ENCODE results near the gene KRT8. TPM values are rescaled to one million over a fixed set of nuclear protein-coding genes. Genes with fewer than 3 reads are reported as not detected.

The KRT8 gene
- total RNA-seq, 2 experiments from 2014 or later, result 0.16 to 0.89 TPM

DNA sequence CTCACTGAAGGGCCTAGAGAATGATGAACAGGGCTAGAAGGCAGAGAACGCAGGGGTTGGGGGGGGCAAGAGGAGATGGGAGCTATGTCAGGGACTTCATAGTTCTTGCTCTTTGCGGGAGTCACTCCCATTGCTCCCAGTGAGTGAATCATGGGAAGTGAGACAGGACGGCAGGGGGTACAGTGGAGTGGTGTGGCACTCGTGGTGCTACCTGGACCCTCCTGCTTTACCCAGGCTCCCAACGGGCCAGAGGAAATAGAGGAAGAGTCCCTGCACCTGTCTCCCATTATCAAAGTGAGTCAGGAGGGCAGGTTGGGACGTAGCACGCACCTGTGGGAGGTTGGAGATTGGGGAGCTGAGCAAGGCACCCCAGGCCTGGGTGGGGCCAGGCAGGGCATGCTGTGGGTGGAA is 1.3 kb upstream of the KRT8 start:
- no peak for DNase-seq (ENCODE audit: low spot score)
- no peaks in the 10 kb centered on the region for H3K9me3 ChIP-seq (ENCODE audit: low read length)
- intact Hi-C loops (cut with micrococcal nuclease; ENCODE audit: unreplicated experiment), result loop anchor here (10.0 kb wide), 1 partner anchor 941 kb away; no protein-coding TSS in a partner anchor
- no peaks in the 10 kb centered on the region for H4K20me1 ChIP-seq (ENCODE audit: insufficient read depth, low read length)
- no peak overlapping the region for H3K27ac ChIP-seq (ENCODE audit: low read depth, low read length, poor library complexity, severe bottlenecking)
- peaks cover 28% of the 10 kb centered on the region for H3K4me1 ChIP-seq (ENCODE audit: insufficient read depth, low read length, poor library complexity, severe bottlenecking)
- H3K36me3 ChIP-seq (ENCODE audit: insufficient read depth, low read length), result no peaks in the 10 kb centered on the region
- no peak overlapping the region for H2AFZ ChIP-seq (ENCODE audit: low read length)
- ChIA-PET CTCF (ENCODE audit: unreplicated experiment) (no interaction called here), POLR2A (no interaction called here)
- no peak for TF ChIP-seq CTCF (conservative IDR thresholded peaks at IDR 0.05; ENCODE audit: low read length)
- TF ChIP-seq EZH2phosphoT487 (IDR thresholded peaks at IDR 0.05; ENCODE audit: borderline replicate concordance, low read depth, low read length), result no peak
- H3K9me2 ChIP-seq (ENCODE audit: insufficient read depth, low read length), result no peaks in the 10 kb centered on the region
- H3K4me3 ChIP-seq (ENCODE audit: low read depth, low read length, poor library complexity, severe bottlenecking), result no peak overlapping the region
- H3K4me2 ChIP-seq (ENCODE audit: low read length), result no peak overlapping the region
- BruUV-seq (replicated peaks), result no TSS peak
- H3K79me2 ChIP-seq (ENCODE audit: insufficient read depth, low read depth, low read length), result no peaks in the 10 kb centered on the region

- no peak overlapping the region for H3K4me2 ChIP-seq (ENCODE audit: low read length)
- no peaks in the 10 kb centered on the region for H3K9me2 ChIP-seq (ENCODE audit: insufficient read depth, low read length)
- H3K27ac ChIP-seq (ENCODE audit: low read depth, low read length, poor library complexity, severe bottlenecking), result no peak overlapping the region
- H3K79me2 ChIP-seq (ENCODE audit: insufficient read depth, low read depth, low read length), result no peaks in the 10 kb centered on the region
- no TSS peak for BruUV-seq (replicated peaks)
- no peak for DNase-seq (ENCODE audit: low spot score)
- CTCF ChIA-PET (ENCODE audit: unreplicated experiment), result no interaction called here
- H3K36me3 ChIP-seq (ENCODE audit: insufficient read depth, low read length), result no peaks in the 10 kb centered on the region
- H2AFZ ChIP-seq (ENCODE audit: low read length), result no peak overlapping the region
- H3K4me3 ChIP-seq (ENCODE audit: low read depth, low read length, poor library complexity, severe bottlenecking), result no peak overlapping the region
- intact Hi-C loops (cut with micrococcal nuclease; ENCODE audit: unreplicated experiment), result loop anchor here (10.0 kb wide), 1 partner anchor 939 kb away; no protein-coding TSS in a partner anchor
- POLR2A ChIA-PET, result no interaction called here
- H3K9me3 ChIP-seq (ENCODE audit: low read length), result no peaks in the 10 kb centered on the region
- H3K4me1 ChIP-seq (ENCODE audit: insufficient read depth, low read length, poor library complexity, severe bottlenecking), result peaks cover 10% of the 10 kb centered on the region
- TF ChIP-seq EZH2phosphoT487 (IDR thresholded peaks at IDR 0.05; ENCODE audit: borderline replicate concordance, low read depth, low read length), result no peak
- no peak for TF ChIP-seq CTCF (conservative IDR thresholded peaks at IDR 0.05; ENCODE audit: low read length)
- no peaks in the 10 kb centered on the region for H4K20me1 ChIP-seq (ENCODE audit: insufficient read depth, low read length)
These were observed 894 bp downstream of the KRT8 start for GRCh38 chr12:52903855-52904508.

- no peak overlapping the region for H3K27ac ChIP-seq (ENCODE audit: low read depth, low read length, poor library complexity, severe bottlenecking)
- POLR2A ChIA-PET, result no interaction called here
- H3K9me2 ChIP-seq (ENCODE audit: insufficient read depth, low read length), result no peaks in the 10 kb centered on the region
- intact Hi-C loops (cut with micrococcal nuclease; ENCODE audit: unreplicated experiment), result loop anchor here (10.0 kb wide), 1 partner anchor 939 kb away; no protein-coding TSS in a partner anchor
- BruUV-seq (replicated peaks), result no TSS peak
- H3K36me3 ChIP-seq (ENCODE audit: insufficient read depth, low read length), result no peaks in the 10 kb centered on the region
- no peak overlapping the region for H2AFZ ChIP-seq (ENCODE audit: low read length)
- H3K4me3 ChIP-seq (ENCODE audit: low read depth, low read length, poor library complexity, severe bottlenecking), result no peak overlapping the region
- CTCF ChIA-PET (ENCODE audit: unreplicated experiment), result no interaction called here
- H3K9me3 ChIP-seq (ENCODE audit: low read length), result no peaks in the 10 kb centered on the region
- TF ChIP-seq EZH2phosphoT487 (IDR thresholded peaks at IDR 0.05; ENCODE audit: borderline replicate concordance, low read depth, low read length) (no peak), CTCF (conservative IDR thresholded peaks at IDR 0.05; ENCODE audit: low read length) (no peak)
- DNase-seq (ENCODE audit: low spot score), result no peak
- no peaks in the 10 kb centered on the region for H3K79me2 ChIP-seq (ENCODE audit: insufficient read depth, low read depth, low read length)
- H3K4me1 ChIP-seq (ENCODE audit: insufficient read depth, low read length, poor library complexity, severe bottlenecking), result peaks cover 4% of the 10 kb centered on the region
- H4K20me1 ChIP-seq (ENCODE audit: insufficient read depth, low read length), result no peaks in the 10 kb centered on the region
- H3K4me2 ChIP-seq (ENCODE audit: low read length), result no peak overlapping the region
These were observed 1.5 kb downstream of the KRT8 start for GRCh38 chr12:52903285-52903854.

Data from OCI-LY7 (cell line).